ENCODE results near the gene ZNF438.
"Not testable (repeated sequence)": the region's sequence is repeated elsewhere in the genome, so short reads cannot be mapped to it uniquely, and the experiment has no call there.

ZNF438 gene

DNA sequence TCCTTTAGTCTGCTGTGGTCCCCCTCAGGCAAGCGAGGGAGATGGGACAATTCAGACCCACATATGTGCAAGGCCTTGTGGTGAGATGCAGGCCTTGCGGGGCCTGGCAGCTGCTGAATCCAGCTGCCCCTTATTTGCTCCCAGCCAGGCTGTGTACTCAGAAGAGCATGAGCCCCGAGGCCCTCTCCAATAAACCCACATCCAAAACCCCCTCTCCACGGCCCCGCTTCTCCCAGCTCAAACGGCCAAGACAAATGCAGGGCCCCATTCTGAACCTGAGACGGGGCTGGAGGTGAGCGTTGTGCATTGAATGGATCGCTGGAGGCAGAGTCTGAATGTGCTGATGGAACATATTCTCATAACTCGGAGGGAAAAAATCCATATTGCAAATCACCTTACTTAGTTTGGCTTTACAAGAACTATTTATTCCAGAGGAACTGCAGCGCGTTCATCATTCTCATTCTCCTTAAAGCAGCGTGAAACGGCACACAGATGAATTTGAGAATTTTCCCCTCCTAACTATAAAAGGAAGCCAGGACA is 232.9 kb downstream of the ZNF438 start:
- DNase-seq, result no peak

DNA sequence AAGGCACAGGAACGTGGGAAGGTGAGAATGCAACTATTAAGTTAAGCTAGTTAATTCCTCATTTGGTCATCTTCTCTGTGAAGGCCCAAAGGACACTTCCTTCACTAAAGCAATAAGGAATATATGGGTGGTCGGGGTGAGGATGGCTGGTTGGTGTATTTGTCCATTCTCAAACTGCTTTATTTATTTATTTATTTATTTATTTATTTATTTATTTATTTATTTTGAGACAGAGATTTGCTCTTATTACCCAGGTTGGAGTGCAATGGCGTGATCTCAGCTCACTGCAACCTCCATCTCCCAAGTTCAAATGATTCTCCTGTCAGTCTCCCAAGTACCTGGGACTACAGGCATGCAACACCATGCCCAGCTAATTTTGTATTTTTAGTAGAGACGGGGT is 236.6 kb downstream of the ZNF438 start:
- not testable (repeated sequence) for DNase-seq

Measured in fibroblast of skin of back (primary cell).